WERI-Rb-1 (cell line): Measurements from ENCODE around the gene ARHGAP23.

Source experiments
- DNase-seq: peaks from one replicate; pipeline ENCODE4 v3.0.0-alpha.2; 2020
- H3K27ac ChIP-seq: fragments of 250-450 bp; sonication (Bioruptor Pico); 2 replicates; pipeline ENCODE4 v1.5.1; 2020; ENCODE audit warnings: mild to moderate bottlenecking, moderate library complexity
- H3K27me3 ChIP-seq: fragments of 250-450 bp; sonication (Bioruptor Pico); 2 replicates; pipeline ENCODE4 v1.5.1; 2021; ENCODE audit warnings: mild to moderate bottlenecking, low read depth, moderate library complexity; ENCODE audit not compliant: insufficient read depth, severe bottlenecking
- H3K36me3 ChIP-seq: fragments of 250-450 bp; sonication (Bioruptor Pico); 2 replicates; pipeline ENCODE4 v1.5.1; 2020; ENCODE audit warnings: mild to moderate bottlenecking, moderate library complexity
- H3K4me3 ChIP-seq: 2 replicates; pipeline ENCODE4 v1.5.1; 2011; ENCODE audit warnings: low read depth, mild to moderate bottlenecking, control low read depth, low read length
- H3K9me3 ChIP-seq: fragments of 250-450 bp; sonication (Bioruptor Pico); 2 replicates; pipeline ENCODE4 v1.5.1; 2021; ENCODE audit warnings: mild to moderate bottlenecking, moderate library complexity; ENCODE audit not compliant: severe bottlenecking
- CTCF ChIP-seq: IDR thresholded peaks from 2 replicates; pipeline ENCODE4 v1.5.1; 2011; ENCODE audit warnings: low read depth, mild to moderate bottlenecking, control low read depth, inconsistent platforms, low read length

ARHGAP23 gene

DNA sequence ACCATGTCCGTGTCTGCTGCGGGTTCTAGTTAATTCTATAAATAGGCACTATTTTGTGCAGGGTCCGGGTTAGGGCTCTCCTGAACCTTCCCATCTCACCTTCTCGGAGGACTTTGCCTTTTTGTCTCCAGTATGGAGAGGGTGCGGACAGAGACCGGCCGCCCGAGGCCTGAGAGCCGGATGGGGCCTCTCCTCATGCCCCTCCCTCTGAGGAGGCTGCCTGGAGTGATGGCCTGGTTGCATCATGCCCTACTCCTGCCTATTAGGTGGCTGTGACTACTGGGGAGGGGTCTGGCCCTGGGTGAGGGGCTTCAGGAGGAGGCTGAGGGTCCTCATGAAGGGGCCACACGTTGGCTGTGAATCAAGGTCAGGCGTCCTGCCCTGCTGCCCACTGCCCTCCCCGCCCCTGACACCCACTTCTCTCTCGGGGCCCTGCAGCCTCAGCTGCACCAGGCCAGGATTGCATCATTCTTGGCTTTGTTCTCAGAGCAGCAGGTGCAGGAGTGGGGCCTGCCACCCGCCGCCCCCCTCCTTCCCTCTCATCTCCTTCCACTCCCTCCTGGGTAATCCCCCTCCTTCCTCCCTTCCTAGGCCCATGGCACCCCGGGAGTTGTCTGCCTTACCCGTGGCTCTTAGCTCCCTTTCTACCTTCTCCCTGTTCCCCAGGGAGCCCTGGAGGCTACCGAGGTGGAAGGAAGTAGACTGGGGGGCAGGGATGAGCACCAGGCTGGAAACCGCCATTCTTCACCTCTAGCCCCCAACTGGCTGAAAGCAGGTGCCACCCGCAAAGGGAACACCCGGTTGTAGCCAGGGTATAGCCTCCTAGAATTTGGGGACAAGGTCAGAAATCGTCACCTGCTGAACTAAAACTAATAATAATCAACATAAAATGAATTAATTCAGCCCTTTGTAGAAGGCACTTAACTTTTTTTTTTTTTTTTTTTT, 12.7 kb upstream of the ARHGAP23 start:
- Histone ChIP-seq H3K36me3 (no peaks in the 10 kb centered on the region), H3K4me3 (peak overlapping the region; percentile 42), H3K27ac (peak overlapping the region; percentile 97), H3K9me3 (no peaks in the 10 kb centered on the region), H3K27me3 (no peaks in the 10 kb centered on the region)
- TF ChIP-seq CTCF, result no peak
- DNase-seq, result peak; percentile 91

DNA sequence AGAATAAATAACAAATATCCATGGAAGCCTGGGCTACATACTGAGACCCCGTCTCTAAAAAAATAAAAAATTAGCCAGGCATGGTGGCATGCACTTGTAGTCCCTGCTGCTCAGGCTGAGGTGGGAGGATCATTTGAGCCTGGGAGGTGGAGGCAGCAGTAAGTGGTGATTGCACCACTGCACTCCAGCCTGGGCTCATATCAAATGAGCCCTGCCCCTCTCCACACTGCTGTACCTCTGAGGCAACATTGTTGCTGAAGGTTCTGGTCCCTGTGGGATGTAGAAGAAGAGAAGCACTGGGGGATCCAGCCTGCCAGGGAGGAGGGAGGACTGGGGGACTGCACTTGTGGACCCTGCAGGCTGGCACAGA, 11.4 kb upstream of the ARHGAP23 start:
- DNase-seq, result no peak
- H3K9me3 ChIP-seq, result no peaks in the 10 kb centered on the region
- H3K36me3 ChIP-seq, result no peaks in the 10 kb centered on the region
- no peak overlapping the region for H3K4me3 ChIP-seq
- TF ChIP-seq CTCF, result no peak
- no peaks in the 10 kb centered on the region for H3K27me3 ChIP-seq
- H3K27ac ChIP-seq, result peak overlapping the region; percentile 97

DNA sequence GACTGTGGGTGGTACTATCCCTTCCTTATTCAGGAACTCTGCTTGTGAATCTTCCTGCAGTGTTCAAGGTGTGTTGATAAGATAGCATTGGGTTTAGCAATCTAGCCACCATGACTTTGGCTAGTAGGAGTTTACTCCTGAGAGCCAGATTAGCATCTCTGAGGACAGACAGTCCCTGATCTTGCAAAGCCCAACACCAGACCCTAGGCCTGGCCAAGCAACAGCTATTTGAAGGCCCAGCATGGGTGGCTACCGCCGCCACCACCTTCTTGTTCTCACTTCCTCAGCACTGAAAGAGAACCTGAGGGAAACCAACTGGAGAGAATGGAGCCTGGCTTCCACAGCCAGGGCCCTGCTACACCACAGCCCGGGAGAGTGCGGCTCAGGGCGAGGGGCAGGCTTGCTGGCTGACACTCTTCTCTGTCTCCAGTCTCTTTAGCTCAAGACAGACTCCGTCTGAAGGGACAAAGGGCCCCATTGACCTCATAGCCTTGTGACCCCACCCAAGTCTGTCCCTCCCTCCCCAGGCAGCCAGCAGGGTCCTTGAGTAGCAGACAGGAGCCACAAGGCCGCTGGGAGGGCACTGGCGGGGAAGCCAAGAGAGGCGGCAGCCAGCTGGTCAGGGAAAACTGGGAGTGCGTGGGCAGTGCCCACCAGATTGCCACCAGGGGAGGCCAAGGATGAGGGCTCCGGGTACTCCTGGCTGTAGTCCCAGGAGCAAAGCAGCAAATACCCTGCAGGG, 10.9 kb upstream of the ARHGAP23 start:
- no peaks in the 10 kb centered on the region for H3K27me3 ChIP-seq
- no peak for TF ChIP-seq CTCF
- H3K36me3 ChIP-seq, result no peaks in the 10 kb centered on the region
- H3K4me3 ChIP-seq, result no peak overlapping the region
- DNase-seq, result no peak
- no peak overlapping the region; the same call in 1 of the 2 replicates for H3K27ac ChIP-seq
- no peaks in the 10 kb centered on the region for H3K9me3 ChIP-seq

DNA sequence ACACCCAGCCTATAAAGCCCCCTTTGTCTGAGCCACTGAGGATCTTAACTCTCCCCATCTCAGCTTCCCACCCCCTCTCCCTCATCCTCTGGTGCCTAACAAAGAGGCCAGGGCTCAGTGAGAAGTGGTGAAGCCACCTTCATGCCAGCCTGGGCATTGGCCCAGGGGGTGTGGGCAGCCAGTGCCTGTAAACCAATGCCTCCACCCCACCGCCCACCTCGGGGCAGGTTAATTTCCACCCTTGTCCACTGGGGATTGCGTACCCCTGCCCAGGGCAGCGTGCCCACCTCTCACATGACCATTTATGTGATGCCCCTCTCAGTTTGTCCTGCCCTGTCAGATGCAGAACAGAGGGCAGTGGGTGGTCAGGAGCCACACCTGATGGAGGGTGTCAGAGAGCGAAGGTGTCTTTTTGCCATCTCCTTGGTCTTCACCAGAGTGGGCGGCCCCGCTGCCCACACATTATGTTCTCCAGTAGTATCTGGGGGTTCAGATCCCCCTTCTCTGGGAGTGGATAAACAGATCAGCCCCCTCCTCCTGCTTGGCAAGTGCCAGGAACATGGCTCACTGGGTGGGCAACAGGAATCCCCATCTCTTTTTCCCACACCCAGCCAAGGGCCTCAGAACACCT, 10.1 kb upstream of the ARHGAP23 start:
- DNase-seq, result no peak
- no peak overlapping the region for H3K27ac ChIP-seq

More for the DNA sequence above, 10.1 kb upstream of the ARHGAP23 start:
- Histone ChIP-seq H3K27me3 (no peaks in the 10 kb centered on the region), H3K36me3 (no peaks in the 10 kb centered on the region), H3K9me3 (no peaks in the 10 kb centered on the region), H3K4me3 (peak overlapping the region; percentile 55)
- TF ChIP-seq CTCF, result no peak
